Measurements from ENCODE around the gene GSTCD. TPM values are rescaled to one million over a fixed set of nuclear protein-coding genes. Genes with fewer than 3 reads are reported as not detected.

The GSTCD gene
- total and polyA plus RNA-seq, 2 experiments from 2014 or later, result 11.3 to 39.1 TPM

DNA sequence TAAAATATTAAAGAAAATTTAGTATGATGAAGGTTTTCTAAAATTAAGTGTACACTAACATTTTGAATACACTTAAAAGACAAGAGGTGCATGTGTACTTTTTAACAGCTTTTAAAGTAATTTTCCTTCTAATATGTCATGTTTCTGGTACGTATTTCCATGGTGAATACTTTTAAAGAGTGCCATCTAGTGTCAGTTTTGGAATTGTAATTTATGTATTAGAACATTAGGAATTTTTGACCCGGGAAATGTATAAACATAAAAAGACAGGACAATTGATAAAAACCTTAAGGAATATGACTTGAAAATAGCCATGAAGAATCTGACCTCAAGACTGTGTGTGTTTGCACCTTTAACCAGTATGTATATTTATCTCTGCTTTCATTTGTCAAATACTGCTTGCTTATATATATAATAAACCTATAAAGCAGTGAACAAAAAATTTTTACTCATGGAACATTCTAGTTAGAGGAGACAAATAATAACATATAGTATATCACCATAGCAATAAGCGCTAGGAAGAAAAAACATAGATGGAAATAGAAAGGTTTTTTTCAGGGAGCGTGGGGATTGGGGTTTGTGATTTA lies 7.2 kb downstream of the GSTCD start:
- no peaks in the 10 kb centered on the region for H3K4me1 Mint-ChIP-seq
- Histone ChIP-seq H3K4me1 (ENCODE audit: insufficient read depth) (peaks cover under 1% of the 10 kb centered on the region; the same call in 1 of the 2 replicates), H2AFZ (no peak overlapping the region), H3K4me3 (no peak overlapping the region), H3K4me2 (no peak overlapping the region), H3K27me3 (ENCODE audit: insufficient read depth) (no peaks in the 10 kb centered on the region), H3K36me3 (ENCODE audit: insufficient read depth) (no peaks in the 10 kb centered on the region), H3F3A (replicated peaks; ENCODE audit: low read depth) (no peaks in the 10 kb centered on the region), H3K9me2 (ENCODE audit: insufficient read depth) (no peaks in the 10 kb centered on the region), H3K79me2 (replicated peaks; ENCODE audit: insufficient read depth) (peaks cover 55% of the 10 kb centered on the region), H3K27ac (ENCODE audit: low read depth) (no peak overlapping the region), H4K20me1 (replicated peaks; ENCODE audit: insufficient read depth) (0 out of 2 replicates have a peak, but pooled peaks cover 3% of the 10 kb centered on the region)
- peaks cover 5% of the 10 kb centered on the region for H3K27me3 Mint-ChIP-seq (ENCODE audit: insufficient read depth, low read depth, poor library complexity)
- TF ChIP-seq CREB1 (CRISPR knock-in tag; IDR thresholded peaks at IDR 0.05; ENCODE audit: low read depth) (no peak), CTCF (conservative IDR thresholded peaks at IDR 0.05; ENCODE audit: low read depth in 2 of 2) (peak in 1 of 2 experiments; percentile 55; a peak in 3 of 4 replicates)
- H3K27ac Mint-ChIP-seq, result no peak overlapping the region
- H3K4me3 Mint-ChIP-seq, result no peak overlapping the region
- ATAC-seq (no peak), DNase-seq (ENCODE audit: low spot score) (peak; percentile 9)
- peaks cover 8% of the 10 kb centered on the region for H3K9me3 Mint-ChIP-seq
- peaks cover 27% of the 10 kb centered on the region for H3K36me3 Mint-ChIP-seq (ENCODE audit: low read depth)

- Histone ChIP-seq H3K27ac (ENCODE audit: low read depth) (no peak overlapping the region), H2AFZ (no peak overlapping the region), H4K20me1 (replicated peaks; ENCODE audit: insufficient read depth) (0 out of 2 replicates have a peak, but pooled peaks cover 3% of the 10 kb centered on the region), H3K4me3 (no peak overlapping the region), H3K27me3 (ENCODE audit: insufficient read depth) (no peaks in the 10 kb centered on the region), H3F3A (replicated peaks; ENCODE audit: low read depth) (no peaks in the 10 kb centered on the region), H3K36me3 (ENCODE audit: insufficient read depth) (no peaks in the 10 kb centered on the region), H3K9me2 (ENCODE audit: insufficient read depth) (no peaks in the 10 kb centered on the region), H3K79me2 (replicated peaks; ENCODE audit: insufficient read depth) (peaks cover 26% of the 10 kb centered on the region), H3K4me2 (no peak overlapping the region), H3K4me1 (ENCODE audit: insufficient read depth) (no peaks in the 10 kb centered on the region)
- no peak for ATAC-seq
- no peak overlapping the region for H3K4me3 Mint-ChIP-seq
- H3K27me3 Mint-ChIP-seq (ENCODE audit: insufficient read depth, low read depth, poor library complexity), result peaks cover 5% of the 10 kb centered on the region
- no peak for DNase-seq (ENCODE audit: low spot score)
- H3K27ac Mint-ChIP-seq, result no peak overlapping the region
- peaks cover 8% of the 10 kb centered on the region for H3K9me3 Mint-ChIP-seq
- peaks cover 30% of the 10 kb centered on the region for H3K36me3 Mint-ChIP-seq (ENCODE audit: low read depth)
- no peaks in the 10 kb centered on the region for H3K4me1 Mint-ChIP-seq
- TF ChIP-seq CTCF (conservative IDR thresholded peaks at IDR 0.05; ENCODE audit: low read depth in 2 of 2), result no peak
- TF ChIP-seq EZH2 (IDR thresholded peaks at IDR 0.05; ENCODE audit: low read depth, unreplicated experiment), result no peak
- no peak for TF ChIP-seq NANOG (IDR thresholded peaks at IDR 0.05; ENCODE audit: borderline replicate concordance)
- TF ChIP-seq ZNF331 (CRISPR knock-in tag; IDR thresholded peaks at IDR 0.05; ENCODE audit: low read depth), result no peak
- no peak for TF ChIP-seq ZNF114 (CRISPR knock-in tag; IDR thresholded peaks at IDR 0.05)
- no peak for TF ChIP-seq POLR2AphosphoS5 (IDR thresholded peaks at IDR 0.05; ENCODE audit: low read depth)
- no peak for TF ChIP-seq STAT1 (IDR thresholded peaks at IDR 0.05; ENCODE audit: unreplicated experiment)
- TF ChIP-seq, protein P1, sequence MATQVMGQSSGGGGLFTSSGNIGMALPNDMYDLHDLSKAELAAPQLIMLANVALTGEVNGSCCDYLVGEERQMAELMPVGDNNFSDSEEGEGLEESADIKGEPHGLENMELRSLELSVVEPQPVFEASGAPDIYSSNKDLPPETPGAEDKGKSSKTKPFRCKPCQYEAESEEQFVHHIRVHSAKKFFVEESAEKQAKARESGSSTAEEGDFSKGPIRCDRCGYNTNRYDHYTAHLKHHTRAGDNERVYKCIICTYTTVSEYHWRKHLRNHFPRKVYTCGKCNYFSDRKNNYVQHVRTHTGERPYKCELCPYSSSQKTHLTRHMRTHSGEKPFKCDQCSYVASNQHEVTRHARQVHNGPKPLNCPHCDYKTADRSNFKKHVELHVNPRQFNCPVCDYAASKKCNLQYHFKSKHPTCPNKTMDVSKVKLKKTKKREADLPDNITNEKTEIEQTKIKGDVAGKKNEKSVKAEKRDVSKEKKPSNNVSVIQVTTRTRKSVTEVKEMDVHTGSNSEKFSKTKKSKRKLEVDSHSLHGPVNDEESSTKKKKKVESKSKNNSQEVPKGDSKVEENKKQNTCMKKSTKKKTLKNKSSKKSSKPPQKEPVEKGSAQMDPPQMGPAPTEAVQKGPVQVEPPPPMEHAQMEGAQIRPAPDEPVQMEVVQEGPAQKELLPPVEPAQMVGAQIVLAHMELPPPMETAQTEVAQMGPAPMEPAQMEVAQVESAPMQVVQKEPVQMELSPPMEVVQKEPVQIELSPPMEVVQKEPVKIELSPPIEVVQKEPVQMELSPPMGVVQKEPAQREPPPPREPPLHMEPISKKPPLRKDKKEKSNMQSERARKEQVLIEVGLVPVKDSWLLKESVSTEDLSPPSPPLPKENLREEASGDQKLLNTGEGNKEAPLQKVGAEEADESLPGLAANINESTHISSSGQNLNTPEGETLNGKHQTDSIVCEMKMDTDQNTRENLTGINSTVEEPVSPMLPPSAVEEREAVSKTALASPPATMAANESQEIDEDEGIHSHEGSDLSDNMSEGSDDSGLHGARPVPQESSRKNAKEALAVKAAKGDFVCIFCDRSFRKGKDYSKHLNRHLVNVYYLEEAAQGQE (IDR thresholded peaks at IDR 0.05; ENCODE audit: unreplicated experiment), result no peak
These were observed 10.6 kb downstream of the GSTCD start for GRCh38 chr4:105719204-105719603.

Data from GM23338 (cell line).